Stimulated activated CD4-positive, alpha-beta T cell treated with anti-CD3 and anti-CD28 coated beads, Interleukin-1b, Interleukin-23, amount 100 ng/mL, for 24 hours (primary cell): Measurements from ENCODE around the gene PRSS2.
A peak's percentile ranks its signal among the peaks of the same experiment; 100 is the strongest.

Experiments
- DNase-seq, 4 experiments: peaks; one replicate each; pipeline ENCODE4 v3.0.0-alpha.2; 2020; ENCODE audit warnings: low read depth in 4 of 4, low spot score in 1 of 4

PRSS2 gene

GRCh38 chr7:142800699-142801260 lies 30.0 kb downstream of the PRSS2 start:
- no peak for DNase-seq

- no peak for DNase-seq
Measured at GRCh38 chr7:142801601-142802295, 31.0 kb downstream of the PRSS2 start.

GRCh38 chr7:142802301-142802700 lies 31.5 kb downstream of the PRSS2 start:
- DNase-seq: no peak

- DNase-seq: no peak
Measured at GRCh38 chr7:142803901-142804300, 33.1 kb downstream of the PRSS2 start.

DNA sequence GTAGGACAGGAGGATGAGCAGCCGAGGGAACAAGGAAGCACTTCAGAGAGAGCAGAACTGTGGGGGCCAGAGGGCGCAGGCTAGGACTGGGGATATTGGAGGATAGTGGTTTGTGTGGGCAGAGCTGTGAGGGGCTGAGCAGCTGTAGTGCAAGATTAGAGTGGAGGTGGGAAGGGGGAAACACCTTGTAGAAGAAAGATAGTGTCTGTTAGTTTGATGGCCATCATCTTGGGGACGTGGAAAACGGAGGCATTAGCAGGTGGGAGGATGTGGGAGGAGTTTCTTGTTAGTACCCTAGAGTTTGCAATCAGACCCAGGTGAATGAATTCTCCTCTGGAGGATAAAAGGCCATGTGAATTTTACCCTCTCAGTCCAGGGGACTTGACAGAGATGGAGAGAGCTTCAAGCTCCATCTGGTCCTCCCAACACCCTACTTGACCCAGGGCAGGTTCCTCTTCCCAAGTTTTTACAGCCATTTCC lies 34.0 kb downstream of the PRSS2 start:
- DNase-seq: no peak

DNA sequence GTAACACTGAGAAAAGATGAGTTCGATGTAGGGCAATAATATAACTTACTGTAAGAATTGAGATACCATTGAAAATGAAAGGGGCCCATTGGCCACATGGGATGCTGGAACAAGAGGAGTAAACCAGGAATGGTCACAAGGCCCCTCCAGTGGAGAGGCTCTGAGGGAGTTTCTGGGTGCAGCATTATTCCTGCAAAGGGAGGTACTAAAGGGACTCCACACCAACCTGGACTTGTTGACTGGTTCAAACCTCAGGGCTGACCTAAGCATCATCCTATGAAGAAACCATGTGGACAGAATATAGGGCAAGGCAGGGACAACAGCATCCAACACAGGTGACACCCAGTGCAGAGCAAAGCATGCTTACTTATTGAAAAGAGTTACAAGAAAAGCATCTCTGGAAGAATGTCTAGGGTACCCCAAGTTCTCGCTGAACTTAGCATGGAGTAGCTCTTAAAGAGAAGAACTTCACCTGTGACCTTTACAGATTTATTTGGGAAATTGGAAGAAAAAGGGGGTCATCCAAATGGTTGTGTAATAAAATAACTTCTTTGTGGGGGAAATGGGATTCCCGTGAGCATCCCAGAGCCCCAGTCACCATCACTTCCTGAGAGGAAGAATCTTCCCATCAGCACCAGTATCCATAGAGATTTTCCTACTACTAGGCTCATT lies 34.7 kb downstream of the PRSS2 start:
- DNase-seq: no peak

DNA sequence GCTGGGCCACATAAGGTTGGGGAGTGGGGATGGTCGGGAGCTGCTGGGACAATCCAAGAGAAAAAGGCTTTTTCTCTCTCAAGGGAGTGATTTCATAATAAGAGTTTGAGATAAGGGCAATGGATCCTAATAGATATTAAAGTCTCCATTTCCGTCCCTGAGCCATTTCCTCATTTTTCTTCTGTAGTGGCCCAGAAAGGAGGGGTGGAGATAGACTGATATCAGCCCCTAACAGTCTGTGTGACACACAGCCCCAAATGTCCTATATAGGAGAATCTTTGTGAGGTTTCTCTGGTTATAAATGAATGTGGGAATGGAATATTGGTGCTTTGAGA lies 35.2 kb downstream of the PRSS2 start:
- no peak for DNase-seq

DNA sequence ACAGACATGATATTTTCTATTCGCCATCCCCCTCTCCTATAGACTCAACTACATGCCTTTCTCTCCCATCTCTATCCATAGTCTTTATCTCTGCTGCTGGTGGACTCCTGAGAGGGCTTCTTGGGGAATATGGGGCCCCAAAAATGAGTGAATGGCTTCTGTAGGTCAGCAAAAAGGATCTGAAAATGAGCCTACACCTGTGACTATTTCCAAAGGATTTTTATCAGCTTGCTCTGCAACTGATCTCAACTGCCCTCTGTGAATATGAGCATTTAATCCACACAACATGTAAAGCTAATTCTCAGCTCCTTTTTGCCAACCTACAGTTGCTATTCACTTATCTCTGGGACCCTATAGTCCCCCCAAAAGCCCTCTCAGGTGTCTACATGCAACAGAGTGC lies 36.2 kb downstream of the PRSS2 start:
- no peak for DNase-seq

DNA sequence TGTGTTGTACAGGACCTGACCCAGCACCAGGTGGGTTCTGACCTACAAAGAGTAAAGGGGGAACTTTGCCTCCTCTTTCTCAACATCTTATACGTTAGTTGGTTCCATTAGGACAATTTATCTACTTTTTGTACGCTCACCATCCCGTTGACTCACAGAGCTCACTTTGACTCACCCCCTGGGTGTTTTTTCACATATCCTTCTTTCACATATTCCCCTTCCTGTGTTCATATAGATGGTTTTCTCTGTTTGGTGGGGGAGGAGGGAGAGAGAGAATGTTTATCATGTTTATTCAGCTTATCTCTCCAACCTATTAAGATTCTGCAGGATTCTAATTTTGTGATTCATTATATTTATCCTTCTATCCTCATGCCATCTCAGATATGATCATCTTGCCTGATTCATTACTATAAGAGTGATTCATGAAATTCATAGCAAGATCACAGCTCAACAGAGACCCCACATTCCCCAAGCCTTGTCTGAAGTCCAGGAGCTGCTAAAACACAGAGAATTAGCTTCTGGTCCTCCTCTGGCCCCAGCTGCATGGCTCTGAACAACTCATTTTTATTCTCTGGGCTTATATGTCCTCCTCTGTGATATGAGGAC lies 37.2 kb downstream of the PRSS2 start:
- no peak for DNase-seq

DNA sequence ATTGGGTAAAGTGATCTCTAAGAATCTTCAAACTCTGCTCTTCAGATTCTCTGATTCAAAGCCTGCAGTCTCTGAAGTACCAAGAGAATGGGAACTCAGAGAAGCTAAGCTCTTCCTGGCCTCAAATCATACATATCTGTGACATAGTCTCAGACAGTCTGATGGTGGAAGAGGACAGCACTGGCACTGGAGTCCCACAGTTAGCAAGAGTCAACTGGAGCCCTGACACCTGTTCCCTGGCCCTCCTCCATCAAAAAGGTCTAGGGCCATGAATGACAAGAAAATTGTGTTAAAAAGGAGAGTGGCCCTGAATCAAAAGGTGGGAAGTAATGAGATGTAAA lies 37.7 kb downstream of the PRSS2 start:
- no peak for DNase-seq

- peak; percentile 77 to 93 (median 84) for DNase-seq
Measured at GRCh38 chr7:142808802-142809583, 38.2 kb downstream of the PRSS2 start.

DNA sequence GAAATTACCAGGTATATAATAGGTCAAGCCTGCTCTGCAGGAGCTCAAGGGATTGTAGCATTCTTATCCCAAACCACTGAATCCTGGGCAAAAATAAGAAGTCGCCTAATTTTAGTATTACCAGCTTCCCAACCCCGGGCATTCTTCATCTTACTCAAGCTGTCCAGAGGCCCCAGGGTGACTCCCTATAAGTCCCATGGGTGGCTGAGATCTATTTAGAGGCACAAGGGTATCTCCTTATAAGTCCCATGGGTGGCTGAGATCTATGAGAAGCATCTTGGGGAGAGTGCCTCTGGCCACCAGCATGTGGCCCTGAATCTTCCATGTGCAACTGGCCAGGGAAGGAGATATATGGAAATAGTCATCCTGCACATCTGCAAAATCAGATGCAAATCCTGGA lies 38.9 kb downstream of the PRSS2 start:
- no peak for DNase-seq

- no peak for DNase-seq
Measured at GRCh38 chr7:142811154-142811737, 40.5 kb downstream of the PRSS2 start.

GRCh38 chr7:142812437-142813215 lies 41.9 kb downstream of the PRSS2 start:
- no peak for DNase-seq

GRCh38 chr7:142813226-142813625 lies 42.5 kb downstream of the PRSS2 start:
- DNase-seq: no peak

- no peak for DNase-seq
Measured at GRCh38 chr7:142813699-142814098, 42.9 kb downstream of the PRSS2 start.

GRCh38 chr7:142814451-142814850 lies 43.7 kb downstream of the PRSS2 start:
- no peak for DNase-seq

GRCh38 chr7:142815134-142815533 lies 44.4 kb downstream of the PRSS2 start:
- DNase-seq: no peak

GRCh38 chr7:142817506-142817905 lies 46.7 kb downstream of the PRSS2 start:
- DNase-seq: no peak

DNA sequence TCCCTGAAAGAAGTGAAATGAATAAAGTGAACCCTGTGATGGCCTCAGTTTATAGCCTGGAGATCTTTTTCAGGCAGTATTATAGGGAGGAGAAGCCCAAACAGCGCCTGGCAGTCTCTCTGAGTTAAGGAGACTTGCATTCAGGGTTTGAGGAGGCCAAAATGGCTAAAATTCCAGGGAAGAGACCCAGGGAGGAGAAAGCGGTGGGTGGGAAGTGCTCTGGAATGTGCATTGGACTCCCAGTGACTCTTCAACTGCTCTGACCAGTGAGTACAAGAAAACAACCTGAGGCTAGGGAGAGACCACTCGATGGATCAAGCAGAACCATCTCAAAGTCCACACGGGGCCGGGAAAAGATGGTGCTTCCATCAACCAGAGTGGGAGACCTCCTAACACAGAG lies 48.8 kb downstream of the PRSS2 start:
- DNase-seq: no peak
